Breast epithelium (tissue), 4 donors: ENCODE data around the gene FAM163B. TPM values are rescaled to one million over a fixed set of nuclear protein-coding genes. Genes with fewer than 3 reads are reported as not detected.
"Not testable (repeated sequence)": the region's sequence is repeated elsewhere in the genome, so short reads cannot be mapped to it uniquely, and the experiment has no call there.

Source experiments
- DNase-seq, 2 donors: peaks; one replicate each; pipeline ENCODE4 v3.0.0-alpha.2; 2019; ENCODE audit warnings: low spot score in 2 of 2
- H3K27ac ChIP-seq, 2 donors: fragments of 200-600 bp; sonication (generic) in 1 of 2; one replicate each; pipeline ENCODE4 v1.5.1; 2016 to 2019; ENCODE audit warnings: mild to moderate bottlenecking in 1 of 2
- H3K27me3 ChIP-seq, 2 donors: fragments of 200-600 bp; sonication (generic) in 1 of 2; one replicate each; pipeline versions ENCODE4 v1.5.1 to v1.6.0; 2017 to 2019; ENCODE audit warnings: control low read depth in 1 of 2, mild to moderate bottlenecking in 1 of 2
- H3K36me3 ChIP-seq: fragments of 200-600 bp; one replicate; pipeline ENCODE4 v1.5.1; 2019
- H3K4me1 ChIP-seq, 2 donors: fragments of 200-600 bp; sonication (generic); one replicate each; pipeline ENCODE4 v1.5.1; 2016 to 2019; ENCODE audit warnings: control low read depth in 1 of 2
- H3K4me3 ChIP-seq, 3 donors: fragments of 200-600 bp; sonication (generic); 1 replicate in 2 of 3; 2 replicates in 1 of 3; pipeline ENCODE4 v1.5.1; 2016 to 2019; ENCODE audit warnings: mild to moderate bottlenecking in 3 of 3, moderate library complexity in 2 of 3
- H3K9me3 ChIP-seq, 2 donors: fragments of 200-600 bp; sonication (generic) in 1 of 2; one replicate each; pipeline ENCODE4 v1.5.1; 2016 to 2019; ENCODE audit warnings: control low read depth in 1 of 2
- CTCF ChIP-seq, 3 donors: fragments of 450-650 bp; IDR thresholded peaks; one replicate each; pipeline ENCODE4 v1.5.1; 2016 to 2017; ENCODE audit warnings: antibody characterized with exemption in 3 of 3, mild to moderate bottlenecking in 3 of 3, moderate library complexity in 3 of 3
- POLR2A ChIP-seq: fragments of 450-650 bp; IDR thresholded peaks from one replicate; pipeline ENCODE4 v1.6.1; 2016; ENCODE audit warnings: antibody characterized with exemption, mild to moderate bottlenecking, moderate library complexity
- POLR2AphosphoS5 ChIP-seq, 3 donors: sonication (generic); formaldehyde crosslinking; IDR thresholded peaks; one replicate each; pipeline ENCODE4 v1.6.1; 2017; ENCODE audit warnings: antibody characterized with exemption in 3 of 3
- intact Hi-C: fragments of 100-400 bp; cut with DNase I; formaldehyde crosslinking; loops from one replicate; pipeline ENCODE4 v1.15.1; 2023; ENCODE audit warnings: low total_unique reads
- total RNA-seq, 3 donors: library from RNA; depleted of rRNA; stranded (reverse); fragments of >200 nt; gene quantifications; one replicate each; pipeline ENCODE4 v1.1.0, GENCODE V29; 2016

FAM163B gene
- total RNA-seq, 3 donors from 2014 or later, result not detected

- Histone ChIP-seq H3K4me3 (no peak overlapping the region), H3K27ac (no peak overlapping the region), H3K36me3 (no peaks in the 10 kb centered on the region), H3K27me3 (peaks cover 0 to 3% of the 10 kb centered on the region in 2 donors), H3K4me1 (peaks cover 7 to 17% of the 10 kb centered on the region in 2 donors), H3K9me3 (no peaks in the 10 kb centered on the region)
- DNase-seq, result no peak
- intact Hi-C loops, result no loop called here
- TF ChIP-seq CTCF (IDR thresholded peaks at IDR 0.05) (peak in 1 of 3 donors; percentile 12), POLR2A (no peak)
These were observed 44.6 kb downstream of the FAM163B start for GRCh38 chr9:133564451-133565116.

- H3K36me3 ChIP-seq, DNase-seq, H3K9me3 ChIP-seq, H3K27ac ChIP-seq, H3K4me3 ChIP-seq, intact Hi-C loops, H3K27me3 ChIP-seq: not testable (repeated sequence)
- H3K4me1 ChIP-seq, result peaks cover 7 to 17% of the 10 kb centered on the region in 2 donors
These were observed 45.4 kb downstream of the FAM163B start for GRCh38 chr9:133563814-133564213.

- H3K4me3 ChIP-seq, result peak overlapping the region in 2 of 3 donors; percentile 13 to 39
- H3K36me3 ChIP-seq, result no peaks in the 10 kb centered on the region
- TF ChIP-seq POLR2AphosphoS5 (IDR thresholded peaks at IDR 0.05) (no peak), POLR2A (no peak), CTCF (IDR thresholded peaks at IDR 0.05) (no peak)
- H3K9me3 ChIP-seq, result no peaks in the 10 kb centered on the region
- peak overlapping the region in 1 of 2 donors; percentile 7 for H3K27ac ChIP-seq
- H3K27me3 ChIP-seq, result peaks cover 0 to 3% of the 10 kb centered on the region in 2 donors
- DNase-seq, result no peak
- intact Hi-C loops, result no loop called here
- peaks cover 7 to 17% of the 10 kb centered on the region in 2 donors for H3K4me1 ChIP-seq
These were observed 45.8 kb downstream of the FAM163B start for GRCh38 chr9:133563291-133563796.

- no peak for DNase-seq
- TF ChIP-seq CTCF (IDR thresholded peaks at IDR 0.05) (no peak), POLR2AphosphoS5 (IDR thresholded peaks at IDR 0.05) (no peak), POLR2A (no peak)
- no peaks in the 10 kb centered on the region for H3K9me3 ChIP-seq
- intact Hi-C loops, result no loop called here
- no peaks in the 10 kb centered on the region for H3K36me3 ChIP-seq
- H3K27me3 ChIP-seq, result peaks cover 0 to 3% of the 10 kb centered on the region in 2 donors
- H3K4me1 ChIP-seq, result peaks cover 7 to 17% of the 10 kb centered on the region in 2 donors
- H3K27ac ChIP-seq, result peak overlapping the region in 1 of 2 donors; percentile 7
- peak overlapping the region in 2 of 3 donors; percentile 13 to 39 for H3K4me3 ChIP-seq
These were observed 46.4 kb downstream of the FAM163B start for GRCh38 chr9:133562611-133563290.

- Histone ChIP-seq H3K27me3 (peaks cover 0 to 3% of the 10 kb centered on the region in 2 donors), H3K36me3 (no peaks in the 10 kb centered on the region), H3K27ac (no peak overlapping the region), H3K4me3 (no peak overlapping the region), H3K4me1 (peaks cover 7 to 17% of the 10 kb centered on the region in 2 donors), H3K9me3 (no peaks in the 10 kb centered on the region)
- peak in 1 of 2 donors; percentile 35 for DNase-seq
- TF ChIP-seq POLR2A (no peak), POLR2AphosphoS5 (IDR thresholded peaks at IDR 0.05) (no peak), CTCF (IDR thresholded peaks at IDR 0.05) (no peak)
- intact Hi-C loops, result no loop called here
These were observed 47.1 kb downstream of the FAM163B start for GRCh38 chr9:133561976-133562554.
